Umbilical cord (tissue), 2 donors: ENCODE measurements around the gene TUBA4B. TPM values are rescaled to one million over a fixed set of nuclear protein-coding genes. Genes with fewer than 3 reads are reported as not detected.

Experiments
- DNase-seq: peaks from one replicate; pipeline ENCODE4 v3.0.0-alpha.2; 2015; ENCODE audit warnings: low spot score
- total RNA-seq: library from RNA; depleted of rRNA; stranded (reverse); fragments of >200 nt; gene quantifications from one replicate; pipeline ENCODE4 v1.2.3, GENCODE V29; 2014; ENCODE audit warnings: low replicate concordance; ENCODE audit not compliant: insufficient read depth

TUBA4B gene
- total RNA-seq, 1 donor from 2014 or later = 0.72 TPM

GRCh38 chr2:219218732-219219701 lies 34.0 kb upstream of the TUBA4B start, which contains the start of gene ABCB6:
TSS of gene ABCB6 (minus strand) at chr2:219218958. CDS start at chr2:219218673, 285 bp downstream.
- DNase-seq = peak; percentile 99

- DNase-seq = no peak
Observed at GRCh38 chr2:219219784-219220532, 33.1 kb upstream of the TUBA4B start.

GRCh38 chr2:219220652-219221402 lies 32.2 kb upstream of the TUBA4B start:
- DNase-seq = no peak

- DNase-seq = no peak
Observed at GRCh38 chr2:219221957-219222518, 31.0 kb upstream of the TUBA4B start.

GRCh38 chr2:219223831-219224610 lies 29.0 kb upstream of the TUBA4B start:
- DNase-seq = no peak

- DNase-seq = no peak
Observed at GRCh38 chr2:219225350-219225749, 27.7 kb upstream of the TUBA4B start.

- no peak for DNase-seq
Observed at GRCh38 chr2:219228041-219228910, 24.8 kb upstream of the TUBA4B start.

GRCh38 chr2:219228911-219229304 lies 24.1 kb upstream of the TUBA4B start:
- no peak for DNase-seq

GRCh38 chr2:219229305-219230058 lies 23.6 kb upstream of the TUBA4B start, which contains the start of the genes ANKZF1 and ATG9A:
TSS of gene ANKZF1 (plus strand) at chr2:219229806. CDS start at chr2:219230258, 452 bp downstream.
TSS of gene ATG9A (minus strand) at chr2:219229636. CDS start at chr2:219228024, 1,612 bp downstream.
- DNase-seq = peak; percentile 100

GRCh38 chr2:219230059-219230540 lies 22.9 kb upstream of the TUBA4B start:
- no peak for DNase-seq

GRCh38 chr2:219234331-219234730 lies 18.7 kb upstream of the TUBA4B start:
- DNase-seq = no peak

GRCh38 chr2:219243291-219243761 lies 9.7 kb upstream of the TUBA4B start:
- DNase-seq = peak; percentile 43

- no peak for DNase-seq
Observed at GRCh38 chr2:219244789-219245147, 8.3 kb upstream of the TUBA4B start.

GRCh38 chr2:219245148-219245898 lies 7.7 kb upstream of the TUBA4B start, which contains the start of the genes GLB1L and STK16:
TSS of gene GLB1L (minus strand) at chr2:219245444. CDS start at chr2:219243573, 1,871 bp downstream.
TSS of gene STK16 (plus strand) at chr2:219245479. CDS start at chr2:219246000, 521 bp downstream.
- peak; percentile 94 for DNase-seq

- no peak for DNase-seq
Observed at GRCh38 chr2:219245899-219246230, 7.2 kb upstream of the TUBA4B start.

GRCh38 chr2:219246559-219246958 lies 6.5 kb upstream of the TUBA4B start:
- DNase-seq = no peak
